COR-L47 (cell line): Measurements from ENCODE around the gene FBXW5.

Experiments used
- DNase-seq: peaks from one replicate; lab custom pipeline; 2025; lab: John Stamatoyannopoulos, UW

Gene FBXW5

DNA sequence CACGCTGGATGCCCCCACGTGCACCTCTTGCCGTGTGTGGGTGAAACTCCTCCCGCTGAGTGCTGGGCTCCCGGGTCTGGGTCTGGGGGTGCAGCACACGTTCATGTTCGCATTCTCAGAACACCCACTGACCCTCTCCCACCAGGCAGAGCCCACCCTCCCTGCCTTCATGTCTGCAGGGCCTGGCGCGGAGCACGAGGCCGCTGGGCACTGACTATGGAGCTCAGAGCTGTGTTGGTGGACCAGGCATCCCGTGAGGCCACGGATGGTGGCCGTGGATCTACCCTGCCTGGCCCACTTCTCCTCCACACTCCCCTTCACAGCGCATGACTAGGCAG is 16.4 kb upstream of the FBXW5 start:
- DNase-seq: no peak

GRCh38 chr9:136960212-136960937 is 15.8 kb upstream of the FBXW5 start:
- no peak for DNase-seq

DNA sequence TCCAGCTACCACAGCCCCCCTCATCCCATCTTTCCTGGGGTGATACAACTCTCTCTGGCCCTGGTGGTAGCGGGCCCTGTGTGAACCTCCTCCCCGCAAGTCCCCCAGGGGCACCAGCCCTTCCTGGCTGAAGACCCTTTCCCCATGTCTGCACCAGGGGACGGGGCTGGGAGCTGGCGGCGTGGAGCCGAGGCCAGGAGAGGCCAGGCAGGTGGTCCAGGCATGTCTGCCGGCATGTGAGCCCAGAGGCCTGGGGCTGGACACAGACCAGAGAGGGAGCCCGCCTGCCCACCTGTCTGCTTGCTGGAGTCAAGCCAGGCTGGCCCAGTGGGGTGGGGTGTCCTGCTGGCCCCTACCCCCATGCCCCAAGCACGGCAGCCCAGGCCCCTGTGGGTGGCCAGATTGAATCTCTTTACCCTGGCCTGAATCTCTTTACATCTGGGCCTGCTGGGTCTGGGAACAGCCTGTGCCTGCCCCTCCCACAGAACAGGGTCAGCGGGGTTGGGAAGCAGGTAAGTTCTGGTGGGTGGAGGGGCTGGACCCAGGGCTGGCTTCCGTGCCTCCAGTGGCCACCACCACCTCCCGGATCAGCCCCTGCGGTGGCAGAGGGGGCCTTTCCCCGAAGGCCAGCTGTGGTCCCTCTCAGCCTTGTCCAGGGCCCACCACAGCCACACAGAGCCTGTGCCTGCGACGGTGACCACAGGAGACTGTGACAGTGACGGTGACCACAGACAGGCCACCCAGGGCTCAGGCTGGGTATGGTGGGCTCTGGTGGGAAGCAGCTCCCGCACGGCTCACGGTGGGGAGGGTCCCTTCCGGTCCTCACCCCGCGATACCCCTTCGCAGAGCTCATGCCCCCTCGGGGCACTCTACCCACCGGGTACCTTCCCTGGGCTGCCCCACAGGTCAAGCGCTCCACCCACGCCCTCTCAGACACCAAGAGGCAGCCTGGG is 14.6 kb upstream of the FBXW5 start:
- DNase-seq: no peak

DNA sequence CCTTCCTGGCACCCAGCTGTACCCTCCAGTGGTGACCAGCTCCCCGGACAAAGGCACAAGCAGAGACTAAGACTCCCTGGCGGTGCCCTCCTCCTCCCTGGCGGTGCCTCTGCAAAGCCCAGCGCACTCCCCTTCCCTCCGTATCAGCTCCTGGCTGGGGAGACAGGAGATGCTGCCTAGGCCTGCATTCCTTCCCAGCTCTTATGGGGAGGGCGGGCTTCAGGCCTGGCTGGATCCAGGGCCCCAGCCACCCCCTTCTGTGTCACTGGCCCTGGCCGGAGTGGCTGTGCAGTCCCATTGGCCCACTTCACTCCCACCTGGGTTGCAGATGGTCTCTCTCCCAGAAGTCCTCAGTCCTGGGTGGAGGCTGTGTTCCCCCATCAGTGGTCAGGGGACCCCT is 13.9 kb upstream of the FBXW5 start:
- DNase-seq: no peak

GRCh38 chr9:136957901-136958300 is 13.4 kb upstream of the FBXW5 start:
- no peak for DNase-seq

GRCh38 chr9:136957461-136957860 is 12.9 kb upstream of the FBXW5 start:
- no peak for DNase-seq

- DNase-seq: no peak
These were observed 12.1 kb upstream of the FBXW5 start for GRCh38 chr9:136956604-136957003.

DNA sequence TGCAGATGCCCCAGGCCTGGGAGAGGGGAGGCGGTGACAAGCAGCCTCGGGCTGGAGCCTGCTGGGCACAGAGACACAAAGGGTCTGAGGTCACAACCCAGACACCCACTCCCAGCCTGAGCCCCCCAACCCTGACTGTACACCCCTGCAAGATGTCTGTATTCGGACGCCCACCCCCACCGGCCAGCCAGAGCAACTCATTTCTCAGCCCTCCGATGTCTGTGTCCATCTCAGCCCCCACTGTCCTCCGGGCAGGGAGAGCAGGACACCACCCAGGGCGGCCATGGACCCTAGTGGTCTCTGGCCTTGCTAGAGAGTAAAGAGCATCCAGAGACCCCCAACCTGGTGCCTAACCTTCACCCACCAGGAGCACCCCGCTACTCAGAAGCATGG is 11.4 kb upstream of the FBXW5 start:
- no peak for DNase-seq

DNA sequence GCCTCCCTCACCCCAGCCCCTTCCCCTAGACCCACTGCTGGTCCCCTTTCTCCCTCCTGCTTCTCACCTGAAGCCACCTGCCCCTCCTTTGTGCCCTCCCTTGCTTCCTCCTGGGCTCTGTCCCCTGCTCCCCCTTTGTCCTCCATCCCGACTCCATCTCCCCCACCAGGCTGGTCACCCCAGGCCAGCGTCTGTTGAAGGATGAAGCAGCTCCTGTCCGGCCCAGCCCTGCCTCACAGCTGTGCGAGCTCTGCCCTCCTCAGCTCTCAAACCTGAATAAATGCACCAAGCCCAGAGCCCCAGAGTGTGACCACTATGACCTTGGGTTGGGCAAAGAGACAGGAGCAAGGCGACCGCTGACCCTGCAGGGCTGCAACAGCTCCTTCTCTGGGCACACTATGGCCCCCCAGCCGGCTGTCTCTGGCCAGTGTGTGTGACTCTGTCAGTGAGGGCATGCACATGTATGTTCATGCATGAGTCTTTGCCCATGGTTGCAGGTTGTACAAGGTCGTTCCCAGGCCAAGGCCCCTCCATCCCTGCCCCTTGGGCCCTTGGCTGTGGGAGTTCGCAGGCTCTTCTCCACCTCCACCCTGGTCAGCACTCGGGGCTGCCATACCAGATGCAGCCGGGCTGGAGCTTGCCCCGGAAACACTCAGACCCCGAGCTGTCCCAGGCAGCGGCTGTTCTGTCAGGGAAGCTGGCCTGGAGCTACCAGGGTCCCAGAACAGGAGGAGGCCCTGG is 10.8 kb upstream of the FBXW5 start:
- DNase-seq: no peak

- DNase-seq: no peak
These were observed 9.9 kb upstream of the FBXW5 start for GRCh38 chr9:136954270-136955083.

DNA sequence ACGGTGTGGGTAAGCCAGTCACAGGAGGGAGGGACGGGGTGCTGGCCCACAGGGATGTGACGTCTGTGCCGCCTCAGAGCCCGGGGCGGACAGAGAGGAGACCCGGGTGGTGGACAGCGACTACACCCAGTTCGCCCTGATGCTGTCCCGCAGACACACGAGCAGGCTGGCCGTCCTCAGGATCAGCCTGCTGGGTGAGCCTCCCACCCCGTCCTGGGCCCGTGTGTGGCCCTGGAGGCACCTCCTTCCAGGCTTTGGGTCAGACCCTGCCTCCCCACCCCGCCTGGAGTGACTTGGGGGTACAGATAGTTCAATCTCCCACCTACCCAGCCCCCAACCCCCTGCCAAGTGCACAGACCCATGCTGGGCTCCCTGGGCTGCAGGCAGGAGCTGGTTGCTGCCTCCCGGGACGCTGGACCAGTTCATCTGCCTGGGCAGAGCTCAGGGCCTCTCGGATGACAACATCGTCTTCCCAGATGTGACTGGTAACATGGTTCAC is 9.3 kb upstream of the FBXW5 start:
- DNase-seq: no peak

- DNase-seq: no peak
These were observed 8.6 kb upstream of the FBXW5 start for GRCh38 chr9:136952876-136953770.

- DNase-seq: no peak
These were observed 7.8 kb upstream of the FBXW5 start for GRCh38 chr9:136952321-136952850.

DNA sequence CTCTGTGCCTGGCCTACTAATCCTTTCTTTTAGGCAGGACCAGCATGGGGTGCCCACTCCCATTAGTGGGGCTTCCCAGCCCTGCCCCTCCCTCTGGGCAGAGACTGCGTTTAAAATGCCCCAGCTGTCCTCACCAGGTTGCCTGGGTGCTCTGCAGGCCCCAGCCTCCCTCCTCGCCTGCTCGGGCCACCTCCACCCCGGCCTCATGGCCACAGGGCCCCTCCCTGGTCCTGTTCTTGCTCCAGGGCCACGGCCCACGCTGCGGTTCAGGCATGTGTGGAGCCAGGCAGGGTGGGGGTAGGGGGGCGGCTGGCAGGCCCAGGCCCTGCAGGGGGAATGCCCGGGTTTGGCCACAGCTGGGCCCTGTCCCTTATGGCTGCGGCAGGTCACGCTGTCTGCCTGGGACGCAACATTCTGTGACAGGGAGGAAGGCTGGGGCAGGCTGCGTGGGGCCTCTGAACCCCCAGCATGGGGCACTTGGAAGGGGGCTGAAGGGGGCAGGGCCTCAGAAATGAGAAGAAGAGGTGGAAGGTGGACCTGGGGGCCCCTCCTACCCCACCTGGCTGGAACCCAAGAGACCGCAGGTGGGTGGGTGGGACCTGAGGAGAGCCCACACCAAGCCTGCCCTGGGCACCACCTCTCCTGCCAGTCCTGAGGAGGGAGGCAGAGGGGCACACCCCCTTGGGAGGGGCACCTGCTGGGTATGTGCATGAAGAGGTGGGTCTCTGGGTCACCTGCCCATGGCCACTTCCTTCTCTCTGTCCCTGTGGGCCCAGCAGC is 7.2 kb upstream of the FBXW5 start, which contains the start of gene LCN12:
TSS of gene LCN12 (plus strand) at position 733 of the 780 bp plus-strand sequence. CDS start 55 bp downstream, outside the sequence.
- DNase-seq: no peak

- no peak for DNase-seq
These were observed 6.2 kb upstream of the FBXW5 start for GRCh38 chr9:136950656-136951276.

- DNase-seq: peak; percentile 95
These were observed 5.5 kb upstream of the FBXW5 start for GRCh38 chr9:136949817-136950655.

- DNase-seq: no peak
These were observed 4.8 kb upstream of the FBXW5 start for GRCh38 chr9:136949239-136949816.
